ENCODE results near the gene DDX25.

DNA sequence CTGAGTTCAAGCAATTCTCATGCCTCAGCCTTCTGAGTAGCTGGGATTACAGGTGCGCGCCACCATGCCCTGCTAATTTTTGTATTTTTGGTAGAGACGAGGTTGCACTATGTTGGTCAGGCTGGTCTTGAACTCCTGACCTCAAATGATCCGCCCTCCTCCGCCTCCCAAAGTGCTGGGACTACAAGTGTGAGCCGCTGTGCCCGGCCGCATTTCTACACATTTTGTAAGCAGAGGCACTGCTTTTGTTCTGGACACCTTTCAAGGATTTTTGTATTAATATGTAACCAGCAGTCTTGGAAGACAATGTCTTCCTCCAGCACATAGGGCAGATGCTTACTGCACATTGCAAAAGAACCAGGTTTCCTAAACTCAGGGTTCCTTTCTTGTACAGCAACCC lies 30.2 kb downstream of the DDX25 start:
- TF ChIP-seq POLR2A (IDR thresholded peaks at IDR 0.05; ENCODE audit: low read depth, low read length) (no peak), EZH2 (IDR thresholded peaks at IDR 0.05; ENCODE audit: borderline replicate concordance, control insufficient read depth, low read depth, low read length) (no peak), MYC (IDR thresholded peaks at IDR 0.05; ENCODE audit: insufficient read depth, insufficient read length, insufficient replicate concordance, low read length, severe bottlenecking) (no peak), CTCF (IDR thresholded peaks at IDR 0.05 in 2 of 3, conservative IDR thresholded peaks at IDR 0.05 in 1 of 3; ENCODE audit: control insufficient read depth in 2 of 3, extremely low read depth in 1 of 3, insufficient read depth in 1 of 3, low read depth in 3 of 3, low read length in 3 of 3) (no peak), YBX1 (IDR thresholded peaks at IDR 0.05) (no peak), NR2C2 (IDR thresholded peaks at IDR 0.05; ENCODE audit: borderline replicate concordance, control insufficient read depth, insufficient read length, low read depth) (no peak), RAD51 (IDR thresholded peaks at IDR 0.05) (no peak)

All from GM12878 (cell line).